Stimulated activated CD4-positive, alpha-beta T cell treated with anti-CD3 and anti-CD28 coated beads, Interleukin-4, amount 100 ng/mL, for 1 hour (primary cell): ENCODE measurements around the gene CNOT10.
"Not testable (repeated sequence)": the region's sequence is repeated elsewhere in the genome, so short reads cannot be mapped to it uniquely, and the experiment has no call there.

Source experiments
- DNase-seq: peaks from one replicate; pipeline ENCODE4 v3.0.0-alpha.2; 2020

The CNOT10 gene

GRCh38 chr3:32764481-32764880, 79.5 kb downstream of the CNOT10 start:
- no peak for DNase-seq

GRCh38 chr3:32778389-32778788, 93.4 kb downstream of the CNOT10 start:
- no peak for DNase-seq

- no peak for DNase-seq
Measured at GRCh38 chr3:32780071-32780734, 95.2 kb downstream of the CNOT10 start.

- peak; percentile 11 for DNase-seq
Measured at GRCh38 chr3:32780735-32781210, 95.8 kb downstream of the CNOT10 start.

GRCh38 chr3:32781211-32781968, 96.4 kb downstream of the CNOT10 start:
- peak; percentile 72 for DNase-seq

- DNase-seq = not testable (repeated sequence)
Measured at GRCh38 chr3:32781969-32782270, 96.9 kb downstream of the CNOT10 start.

GRCh38 chr3:32782407-32782806, 97.4 kb downstream of the CNOT10 start:
- no peak for DNase-seq

- no peak for DNase-seq
Measured at GRCh38 chr3:32791833-32792232, 106.8 kb downstream of the CNOT10 start.

GRCh38 chr3:32794487-32795308, 109.7 kb downstream of the CNOT10 start:
- no peak for DNase-seq

GRCh38 chr3:32796384-32796950, 111.5 kb downstream of the CNOT10 start:
- DNase-seq = not testable (repeated sequence)

- DNase-seq = no peak
Measured at GRCh38 chr3:32797776-32798175, 112.8 kb downstream of the CNOT10 start.

- not testable (repeated sequence) for DNase-seq
Measured at GRCh38 chr3:32801440-32801839, 116.5 kb downstream of the CNOT10 start.

GRCh38 chr3:32813180-32813579, 128.2 kb downstream of the CNOT10 start:
- DNase-seq = no peak

- no peak for DNase-seq
Measured at GRCh38 chr3:32814361-32814760, 129.4 kb downstream of the CNOT10 start.

- no peak for DNase-seq
Measured at GRCh38 chr3:32815841-32816438, 131.0 kb downstream of the CNOT10 start.

GRCh38 chr3:32816439-32817256, 131.7 kb downstream of the CNOT10 start:
- peak; percentile 18 for DNase-seq

- DNase-seq = no peak
Measured at GRCh38 chr3:32817257-32817557, 132.2 kb downstream of the CNOT10 start.

GRCh38 chr3:32817558-32818228, 132.7 kb downstream of the CNOT10 start, which contains the start of gene TRIM71:
TSS of gene TRIM71 (plus strand) at chr3:32817997. CDS start at chr3:32818081, 84 bp downstream.
- peak; percentile 8 for DNase-seq

GRCh38 chr3:32818229-32818969, 133.4 kb downstream of the CNOT10 start:
- peak; percentile 3 for DNase-seq

- no peak for DNase-seq
Measured at GRCh38 chr3:32818970-32819511, 134.1 kb downstream of the CNOT10 start.
